Breast epithelium (tissue), 4 donors: ENCODE results near the gene ADAM11. TPM values are rescaled to one million over a fixed set of nuclear protein-coding genes. Genes with fewer than 3 reads are reported as not detected.

Experiments
- DNase-seq, 2 donors: peaks; one replicate each; pipeline ENCODE4 v3.0.0-alpha.2; 2019; ENCODE audit warnings: low spot score in 2 of 2
- H3K27ac ChIP-seq, 2 donors: fragments of 200-600 bp; sonication (generic) in 1 of 2; one replicate each; pipeline ENCODE4 v1.5.1; 2016 to 2019; ENCODE audit warnings: mild to moderate bottlenecking in 1 of 2
- H3K27me3 ChIP-seq, 2 donors: fragments of 200-600 bp; sonication (generic) in 1 of 2; one replicate each; pipeline versions ENCODE4 v1.5.1 to v1.6.0; 2017 to 2019; ENCODE audit warnings: control low read depth in 1 of 2, mild to moderate bottlenecking in 1 of 2
- H3K36me3 ChIP-seq: fragments of 200-600 bp; one replicate; pipeline ENCODE4 v1.5.1; 2019
- H3K4me1 ChIP-seq, 2 donors: fragments of 200-600 bp; sonication (generic); one replicate each; pipeline ENCODE4 v1.5.1; 2016 to 2019; ENCODE audit warnings: control low read depth in 1 of 2
- H3K4me3 ChIP-seq, 3 donors: fragments of 200-600 bp; sonication (generic); 1 replicate in 2 of 3; 2 replicates in 1 of 3; pipeline ENCODE4 v1.5.1; 2016 to 2019; ENCODE audit warnings: mild to moderate bottlenecking in 3 of 3, moderate library complexity in 2 of 3
- H3K9me3 ChIP-seq, 2 donors: fragments of 200-600 bp; sonication (generic) in 1 of 2; one replicate each; pipeline ENCODE4 v1.5.1; 2016 to 2019; ENCODE audit warnings: control low read depth in 1 of 2
- CTCF ChIP-seq, 3 donors: fragments of 450-650 bp; IDR thresholded peaks; one replicate each; pipeline ENCODE4 v1.5.1; 2016 to 2017; ENCODE audit warnings: antibody characterized with exemption in 3 of 3, mild to moderate bottlenecking in 3 of 3, moderate library complexity in 3 of 3
- POLR2A ChIP-seq: fragments of 450-650 bp; IDR thresholded peaks from one replicate; pipeline ENCODE4 v1.6.1; 2016; ENCODE audit warnings: antibody characterized with exemption, mild to moderate bottlenecking, moderate library complexity
- POLR2AphosphoS5 ChIP-seq, 3 donors: sonication (generic); formaldehyde crosslinking; IDR thresholded peaks; one replicate each; pipeline ENCODE4 v1.6.1; 2017; ENCODE audit warnings: antibody characterized with exemption in 3 of 3
- intact Hi-C: fragments of 100-400 bp; cut with DNase I; formaldehyde crosslinking; loops from one replicate; pipeline ENCODE4 v1.15.1; 2023; ENCODE audit warnings: low total_unique reads
- total RNA-seq, 3 donors: library from RNA; depleted of rRNA; stranded (reverse); fragments of >200 nt; gene quantifications; one replicate each; pipeline ENCODE4 v1.1.0, GENCODE V29; 2016

The ADAM11 gene
- total RNA-seq, 3 donors from 2014 or later: 1.0 to 1.4 (median 1.3) TPM

DNA sequence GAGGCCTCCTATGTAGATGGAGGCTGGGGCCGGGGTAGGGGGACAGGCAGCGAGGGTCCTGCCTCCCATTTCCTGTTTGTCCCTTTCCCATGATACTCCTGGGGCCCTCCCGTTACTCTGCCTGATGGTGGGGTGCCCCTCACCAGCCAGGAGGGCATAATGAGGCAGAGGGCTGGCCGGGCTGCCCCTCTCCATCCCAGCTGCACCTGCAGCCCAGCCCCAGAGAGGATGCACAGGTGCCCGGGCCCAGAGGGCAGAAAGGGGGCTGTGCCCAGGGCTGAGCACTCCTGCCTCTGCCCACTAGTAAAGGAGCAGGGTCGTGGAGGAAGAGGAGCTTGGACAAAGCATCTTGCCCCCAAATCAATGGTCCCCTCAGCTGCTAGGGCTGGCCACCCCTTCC is 10.4 kb downstream of the ADAM11 start:
- Histone ChIP-seq H3K27ac (no peak overlapping the region), H3K9me3 (no peaks in the 10 kb centered on the region), H3K4me3 (no peak overlapping the region), H3K4me1 (no peaks in the 10 kb centered on the region), H3K36me3 (no peaks in the 10 kb centered on the region), H3K27me3 (peaks cover 0 to 6% of the 10 kb centered on the region in 2 donors)
- TF ChIP-seq POLR2AphosphoS5 (IDR thresholded peaks at IDR 0.05): no peak
- TF ChIP-seq CTCF (IDR thresholded peaks at IDR 0.05): no peak
- no peak for TF ChIP-seq POLR2A
- intact Hi-C loops: no loop called here
- no peak for DNase-seq

DNA sequence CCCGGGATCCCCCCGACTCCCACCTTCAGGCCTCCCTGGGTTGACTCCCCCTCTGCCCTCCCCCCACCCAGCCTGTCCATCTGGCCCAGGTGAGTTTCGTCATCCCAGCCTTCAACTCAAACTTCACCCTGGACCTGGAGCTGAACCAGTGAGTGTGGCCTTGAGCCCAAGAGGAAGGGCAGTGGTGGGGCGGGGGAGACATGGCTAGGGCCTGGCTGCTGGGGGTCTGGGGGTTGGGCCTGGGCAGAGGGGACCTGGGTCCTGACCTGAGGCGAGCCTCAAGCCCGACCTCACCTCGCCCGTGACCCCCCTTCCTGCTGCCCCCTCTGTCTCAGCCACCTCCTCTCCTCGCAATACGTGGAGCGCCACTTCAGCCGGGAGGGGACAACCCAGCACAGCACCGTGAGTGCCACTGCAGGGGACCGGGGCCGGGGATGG is 10.9 kb downstream of the ADAM11 start:
- intact Hi-C loops: loop anchor here (5.0 kb wide), 1 partner anchor 103 kb away; no protein-coding TSS in a partner anchor
- TF ChIP-seq CTCF (IDR thresholded peaks at IDR 0.05): no peak
- no peak for TF ChIP-seq POLR2A
- TF ChIP-seq POLR2AphosphoS5 (IDR thresholded peaks at IDR 0.05): no peak
- Histone ChIP-seq H3K9me3 (no peaks in the 10 kb centered on the region), H3K27me3 (peaks cover 0 to 6% of the 10 kb centered on the region in 2 donors), H3K4me3 (no peak overlapping the region), H3K27ac (no peak overlapping the region), H3K36me3 (no peaks in the 10 kb centered on the region), H3K4me1 (no peaks in the 10 kb centered on the region)
- no peak for DNase-seq

DNA sequence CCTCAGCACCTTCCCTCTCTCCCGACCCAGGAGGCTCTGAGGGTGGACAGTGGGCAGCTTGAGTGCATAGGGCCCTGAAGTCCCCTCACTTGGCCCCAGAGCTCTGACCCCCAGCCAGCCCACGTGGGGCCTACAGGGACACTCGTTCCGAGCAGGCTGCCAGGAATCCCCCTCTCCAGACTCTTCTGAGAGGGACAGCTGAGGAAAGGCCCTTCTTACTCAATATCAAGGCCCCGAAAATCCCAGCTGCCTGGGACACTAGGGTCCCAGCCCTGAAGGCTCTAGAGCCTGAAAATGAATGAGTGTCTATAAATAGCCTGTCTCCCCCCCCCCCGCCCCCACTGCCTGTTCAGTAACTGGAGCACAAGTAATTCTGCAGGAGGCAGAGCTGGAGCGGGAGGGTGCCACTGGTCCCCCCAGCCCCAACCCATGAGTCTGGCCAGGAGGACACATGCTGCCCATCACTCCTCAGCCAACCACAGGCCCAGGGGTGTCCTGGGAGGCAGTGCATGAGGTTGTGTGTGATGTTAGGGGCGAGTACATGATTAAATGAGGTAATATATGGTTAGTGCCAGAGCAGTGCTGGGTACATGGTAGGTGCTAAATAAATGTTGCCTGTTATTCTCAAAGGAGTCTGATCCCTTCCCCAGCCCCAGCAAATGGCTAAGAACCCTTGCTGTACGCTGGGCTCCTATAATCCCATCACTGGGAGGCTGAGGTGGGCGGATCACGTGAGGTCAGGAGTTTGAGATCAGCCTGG is 11.6 kb downstream of the ADAM11 start:
- no peak overlapping the region for H3K4me3 ChIP-seq
- no peak overlapping the region for H3K27ac ChIP-seq
- peaks cover 0 to 6% of the 10 kb centered on the region in 2 donors for H3K27me3 ChIP-seq
- intact Hi-C loops: loop anchor here (5.0 kb wide), 1 partner anchor 102 kb away; no protein-coding TSS in a partner anchor
- TF ChIP-seq POLR2AphosphoS5 (IDR thresholded peaks at IDR 0.05): no peak
- no peak for TF ChIP-seq CTCF (IDR thresholded peaks at IDR 0.05)
- no peak for TF ChIP-seq POLR2A
- no peaks in the 10 kb centered on the region for H3K36me3 ChIP-seq
- H3K4me1 ChIP-seq: no peaks in the 10 kb centered on the region
- no peak for DNase-seq
- H3K9me3 ChIP-seq: no peaks in the 10 kb centered on the region

GRCh38 chr17:44772308-44773045 is 13.7 kb downstream of the ADAM11 start:
- no peak for DNase-seq
- no peak overlapping the region for H3K27ac ChIP-seq
- no peak overlapping the region for H3K4me3 ChIP-seq
- H3K27me3 ChIP-seq: peaks cover 0 to 6% of the 10 kb centered on the region in 2 donors
- TF ChIP-seq CTCF (IDR thresholded peaks at IDR 0.05) (no peak), POLR2AphosphoS5 (IDR thresholded peaks at IDR 0.05) (no peak), POLR2A (no peak)
- no peaks in the 10 kb centered on the region for H3K4me1 ChIP-seq
- H3K9me3 ChIP-seq: no peaks in the 10 kb centered on the region
- intact Hi-C loops: loop anchor here (5.0 kb wide), 1 partner anchor 100 kb away; no protein-coding TSS in a partner anchor
- H3K36me3 ChIP-seq: no peaks in the 10 kb centered on the region

- TF ChIP-seq POLR2A (no peak), CTCF (IDR thresholded peaks at IDR 0.05) (no peak), POLR2AphosphoS5 (IDR thresholded peaks at IDR 0.05) (no peak)
- Histone ChIP-seq H3K27ac (no peak overlapping the region), H3K36me3 (no peaks in the 10 kb centered on the region), H3K9me3 (no peaks in the 10 kb centered on the region), H3K4me1 (no peaks in the 10 kb centered on the region), H3K27me3 (peaks cover 0 to 6% of the 10 kb centered on the region in 2 donors), H3K4me3 (no peak overlapping the region)
- DNase-seq: no peak
- intact Hi-C loops: loop anchor here (5.0 kb wide), 1 partner anchor 99 kb away; no protein-coding TSS in a partner anchor
Observed at GRCh38 chr17:44773140-44773539, 14.4 kb downstream of the ADAM11 start.
